MCF 10A (cell line): ENCODE data around the gene COBL. TPM values are rescaled to one million over a fixed set of nuclear protein-coding genes. Genes with fewer than 3 reads are reported as not detected.

Experiments
- BruUV-seq: library from RNA; stranded (reverse); fragments of 400-500 nt; replicated peaks from 2 replicates; lab custom pipeline; 2021; lab: Mats Ljungman, UMichigan
- CTCF ChIA-PET: fragments of 300-600 bp; sonication (Branson Sonifier 250); formaldehyde crosslinking; extraction: SDS; loops from one replicate; lab custom pipeline; 2021; ENCODE audit warnings: antibody characterized with exemption, inconsistent platforms; lab: Yijun Ruan, JAX
- POLR2A ChIA-PET: fragments of 300-600, 350-650 bp; sonication (Branson Sonifier 250); formaldehyde crosslinking; extraction: SDS; loops from one replicate; lab custom pipeline; 2020; ENCODE audit warnings: antibody characterized with exemption, inconsistent platforms; lab: Yijun Ruan, JAX
- DNase-seq: peaks from one replicate; pipeline ENCODE4 v3.0.0-alpha.2; 2018; ENCODE audit not compliant: unreplicated experiment
- H3K27ac Mint-ChIP-seq: one replicate; pipeline ENCODE4 v1.8.0; 2022; ENCODE audit warnings: mild to moderate bottlenecking, low read depth, mixed read lengths; ENCODE audit not compliant: unreplicated experiment
- H3K27me3 Mint-ChIP-seq: one replicate; pipeline ENCODE4 v1.8.0; 2022; ENCODE audit warnings: mixed read lengths; ENCODE audit not compliant: insufficient read depth, unreplicated experiment
- H3K36me3 Mint-ChIP-seq: one replicate; pipeline ENCODE4 v1.8.0; 2022; ENCODE audit warnings: mild to moderate bottlenecking, moderate library complexity, mixed read lengths; ENCODE audit not compliant: insufficient read depth, unreplicated experiment
- H3K4me1 Mint-ChIP-seq: one replicate; pipeline ENCODE4 v1.8.0; 2022; ENCODE audit warnings: mixed read lengths; ENCODE audit not compliant: insufficient read depth, unreplicated experiment
- H3K4me3 Mint-ChIP-seq: one replicate; pipeline ENCODE4 v1.8.0; 2022; ENCODE audit warnings: mild to moderate bottlenecking, moderate library complexity, mixed read lengths; ENCODE audit not compliant: unreplicated experiment
- H3K9me3 Mint-ChIP-seq: one replicate; pipeline ENCODE4 v1.8.0; 2022; ENCODE audit warnings: mixed read lengths; ENCODE audit not compliant: unreplicated experiment
- CTCF ChIP-seq: fragments of 200-600 bp; IDR thresholded peaks from one replicate; pipeline ENCODE4 v1.8.0; 2022; ENCODE audit warnings: antibody characterized with exemption, mild to moderate bottlenecking; ENCODE audit not compliant: unreplicated experiment
- intact Hi-C: fragments of 100-400 bp; cut with micrococcal nuclease; formaldehyde crosslinking; loops from 2 replicates; pipeline ENCODE4 v1.14.1; 2022
- total RNA-seq: library from RNA; stranded (reverse); gene quantifications from 2 replicates; pipeline ENCODE4 v1.2.3, GENCODE V29; 2022

COBL gene
- total RNA-seq, 1 experiment from 2014 or later, result 12.3 TPM

DNA sequence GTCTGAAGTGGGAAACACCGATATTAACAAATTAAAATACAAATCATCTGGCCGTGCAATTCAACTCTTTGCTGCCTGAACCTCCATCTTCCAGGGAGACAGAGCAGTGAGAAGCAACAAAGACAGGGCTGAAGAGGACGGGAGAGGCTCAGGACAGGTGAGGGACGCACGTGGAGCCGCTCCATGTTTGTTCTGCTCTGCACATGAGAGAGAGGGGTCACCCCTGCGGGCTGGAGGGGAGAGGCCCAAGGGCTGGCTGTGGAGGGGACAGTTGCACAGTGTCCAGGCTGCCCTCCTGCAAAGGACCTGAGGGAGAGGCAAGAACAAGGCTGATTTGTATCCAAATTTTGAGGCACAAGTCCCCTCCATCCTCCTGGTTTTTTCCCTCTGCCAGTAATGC, 41.7 kb downstream of the COBL start:
- Mint-ChIP-seq H3K4me1 (peaks cover 7% of the 10 kb centered on the region), H3K4me3 (no peak overlapping the region), H3K27me3 (no peaks in the 10 kb centered on the region), H3K27ac (no peak overlapping the region), H3K9me3 (no peaks in the 10 kb centered on the region), H3K36me3 (no peaks in the 10 kb centered on the region)
- TF ChIP-seq CTCF, result no peak
- intact Hi-C loops, result no loop called here
- POLR2A ChIA-PET, result no interaction called here
- BruUV-seq, result no TSS peak
- CTCF ChIA-PET, result no interaction called here
- no peak for DNase-seq

- DNase-seq, result no peak
- intact Hi-C loops, result no loop called here
- no TSS peak for BruUV-seq
- Mint-ChIP-seq H3K36me3 (no peaks in the 10 kb centered on the region), H3K4me1 (peaks cover 6% of the 10 kb centered on the region), H3K9me3 (no peaks in the 10 kb centered on the region), H3K27me3 (no peaks in the 10 kb centered on the region), H3K27ac (no peak overlapping the region), H3K4me3 (no peak overlapping the region)
- CTCF ChIA-PET, result interaction anchor here (0.6 to 0.9 kb wide), 2 partner anchors 19 to 498 kb away, joined by 3 to 4 read pairs; no protein-coding TSS in a partner anchor
- POLR2A ChIA-PET, result no interaction called here
- no peak for TF ChIP-seq CTCF
These were observed 42.6 kb downstream of the COBL start for GRCh38 chr7:51274001-51274400.

GRCh38 chr7:51273360-51273759, 43.2 kb downstream of the COBL start:
- no peak overlapping the region for H3K27ac Mint-ChIP-seq
- intact Hi-C loops, result no loop called here
- TF ChIP-seq CTCF, result no peak
- POLR2A ChIA-PET, result no interaction called here
- CTCF ChIA-PET, result interaction anchor here (0.6 to 1.4 kb wide), 5 partner anchors 17 to 497 kb away, joined by 3 to 5 read pairs (median 4); no protein-coding TSS in a partner anchor
- no peaks in the 10 kb centered on the region for H3K9me3 Mint-ChIP-seq
- no peaks in the 10 kb centered on the region for H3K4me1 Mint-ChIP-seq
- no peaks in the 10 kb centered on the region for H3K27me3 Mint-ChIP-seq
- no peak overlapping the region for H3K4me3 Mint-ChIP-seq
- no peak for DNase-seq
- no peaks in the 10 kb centered on the region for H3K36me3 Mint-ChIP-seq
- no TSS peak for BruUV-seq

DNA sequence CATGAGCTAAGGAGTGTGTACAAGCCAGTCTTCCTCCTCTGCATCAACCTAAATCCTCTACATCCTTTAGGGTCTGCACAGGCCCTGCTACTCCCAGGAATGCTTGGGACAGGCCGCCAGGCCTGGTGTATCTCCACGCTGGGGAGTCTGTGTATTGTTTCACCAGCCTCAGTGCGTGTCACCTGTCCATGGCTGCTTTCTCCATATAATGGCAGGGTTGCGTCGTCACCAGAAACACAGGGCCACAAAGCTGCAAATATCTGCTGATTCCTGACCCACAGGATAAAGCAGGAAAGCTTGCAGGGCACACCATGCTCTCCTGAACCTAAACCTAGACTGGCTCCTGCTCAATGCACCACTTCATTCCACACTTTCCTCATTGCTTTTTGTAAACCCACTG, 45.6 kb downstream of the COBL start:
- intact Hi-C loops, result no loop called here
- CTCF ChIA-PET, result interaction anchor here (0.7 to 1.3 kb wide), 3 partner anchors 44 to 85 kb away, joined by 3 to 6 read pairs (median 3); no protein-coding TSS in a partner anchor
- Mint-ChIP-seq H3K4me1 (no peaks in the 10 kb centered on the region), H3K27ac (no peak overlapping the region), H3K27me3 (no peaks in the 10 kb centered on the region), H3K4me3 (no peak overlapping the region), H3K9me3 (no peaks in the 10 kb centered on the region), H3K36me3 (no peaks in the 10 kb centered on the region)
- no TSS peak for BruUV-seq
- POLR2A ChIA-PET, result no interaction called here
- no peak for TF ChIP-seq CTCF
- no peak for DNase-seq
